NB4 (cell line): ENCODE results near the gene LEKR1.
"Not testable (repeated sequence)": the region's sequence is repeated elsewhere in the genome, so short reads cannot be mapped to it uniquely, and the experiment has no call there.

Experiments used
- DNase-seq: peaks from one replicate; pipeline ENCODE4 v3.0.0; 2010; ENCODE audit warnings: low read depth
- H3K4me3 ChIP-seq: one replicate; pipeline ENCODE4 v1.5.1; 2011; ENCODE audit warnings: mild to moderate bottlenecking, low read depth, low read length, moderate library complexity
- MYC ChIP-seq: IDR thresholded peaks from 2 replicates; pipeline ENCODE4 v1.6.1; 2011; ENCODE audit warnings: low read depth, low read length
- POLR2A ChIP-seq: IDR thresholded peaks from 2 replicates; pipeline ENCODE4 v1.6.1; 2011; ENCODE audit warnings: mild to moderate bottlenecking; ENCODE audit not compliant: insufficient read length; ENCODE audit errors: extremely low read depth
- TF ChIP-seq, protein P1 (sequence below): IDR thresholded peaks from one replicate; pipeline ENCODE4 v1.5.1; 2012; ENCODE audit warnings: low read depth, low read length
- TF ChIP-seq, protein P2 (sequence below): IDR thresholded peaks from 2 replicates; pipeline ENCODE4 v1.6.1; 2011; ENCODE audit warnings: low read depth, low read length

LEKR1 gene

DNA sequence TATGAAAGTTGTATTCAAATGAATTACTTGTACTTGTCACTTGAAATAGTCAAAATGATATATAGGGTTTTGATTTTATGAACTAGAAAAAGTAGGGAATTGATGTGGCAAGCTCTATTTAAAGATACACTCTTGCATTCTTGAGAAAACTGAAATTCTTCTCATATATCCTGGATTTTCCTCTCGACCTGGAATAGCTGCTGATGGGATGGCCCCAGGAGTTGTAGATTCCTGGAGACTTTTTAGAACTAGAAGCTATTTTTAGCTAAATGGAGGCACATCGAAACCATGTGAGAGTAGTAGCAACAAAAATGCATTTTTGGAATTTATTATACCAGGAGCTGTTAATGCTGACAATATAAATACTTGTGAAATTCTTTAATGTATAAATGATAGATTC lies 125.9 kb downstream of the LEKR1 start:
- TF ChIP-seq, protein P1, sequence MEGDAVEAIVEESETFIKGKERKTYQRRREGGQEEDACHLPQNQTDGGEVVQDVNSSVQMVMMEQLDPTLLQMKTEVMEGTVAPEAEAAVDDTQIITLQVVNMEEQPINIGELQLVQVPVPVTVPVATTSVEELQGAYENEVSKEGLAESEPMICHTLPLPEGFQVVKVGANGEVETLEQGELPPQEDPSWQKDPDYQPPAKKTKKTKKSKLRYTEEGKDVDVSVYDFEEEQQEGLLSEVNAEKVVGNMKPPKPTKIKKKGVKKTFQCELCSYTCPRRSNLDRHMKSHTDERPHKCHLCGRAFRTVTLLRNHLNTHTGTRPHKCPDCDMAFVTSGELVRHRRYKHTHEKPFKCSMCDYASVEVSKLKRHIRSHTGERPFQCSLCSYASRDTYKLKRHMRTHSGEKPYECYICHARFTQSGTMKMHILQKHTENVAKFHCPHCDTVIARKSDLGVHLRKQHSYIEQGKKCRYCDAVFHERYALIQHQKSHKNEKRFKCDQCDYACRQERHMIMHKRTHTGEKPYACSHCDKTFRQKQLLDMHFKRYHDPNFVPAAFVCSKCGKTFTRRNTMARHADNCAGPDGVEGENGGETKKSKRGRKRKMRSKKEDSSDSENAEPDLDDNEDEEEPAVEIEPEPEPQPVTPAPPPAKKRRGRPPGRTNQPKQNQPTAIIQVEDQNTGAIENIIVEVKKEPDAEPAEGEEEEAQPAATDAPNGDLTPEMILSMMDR = no peak
- TF ChIP-seq, protein P2, sequence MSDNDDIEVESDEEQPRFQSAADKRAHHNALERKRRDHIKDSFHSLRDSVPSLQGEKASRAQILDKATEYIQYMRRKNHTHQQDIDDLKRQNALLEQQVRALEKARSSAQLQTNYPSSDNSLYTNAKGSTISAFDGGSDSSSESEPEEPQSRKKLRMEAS = no peak
- no peak for TF ChIP-seq POLR2A
- TF ChIP-seq MYC = no peak
- no peak for DNase-seq
- H3K4me3 ChIP-seq = no peak overlapping the region

- H3K4me3 ChIP-seq = no peak overlapping the region
- no peak for DNase-seq
- TF ChIP-seq, protein P1 = no peak
Measured at GRCh38 chr3:156957715-156958114, 131.6 kb downstream of the LEKR1 start.

DNA sequence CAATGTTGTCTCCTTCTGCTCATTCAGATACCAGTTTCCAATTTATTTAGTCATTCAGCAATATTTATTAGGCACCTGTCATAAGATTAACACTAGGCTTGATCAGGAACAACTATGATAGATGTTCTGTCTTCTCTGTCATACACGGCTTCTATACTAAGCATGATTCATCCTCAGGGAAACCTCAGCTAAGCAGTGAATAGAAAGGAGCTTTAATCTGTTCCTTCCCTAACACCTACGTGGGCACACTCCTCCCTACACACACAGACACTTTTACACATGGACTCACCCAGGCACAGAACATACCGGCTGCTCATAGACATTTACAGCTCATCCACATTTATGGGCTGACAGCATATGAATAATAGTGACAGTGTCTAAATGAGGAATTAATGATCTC lies 136.9 kb downstream of the LEKR1 start:
- TF ChIP-seq, protein P1 = no peak
- TF ChIP-seq MYC (no peak), POLR2A (no peak)
- TF ChIP-seq, protein P2 = no peak
- no peak for DNase-seq
- no peak overlapping the region for H3K4me3 ChIP-seq

DNA sequence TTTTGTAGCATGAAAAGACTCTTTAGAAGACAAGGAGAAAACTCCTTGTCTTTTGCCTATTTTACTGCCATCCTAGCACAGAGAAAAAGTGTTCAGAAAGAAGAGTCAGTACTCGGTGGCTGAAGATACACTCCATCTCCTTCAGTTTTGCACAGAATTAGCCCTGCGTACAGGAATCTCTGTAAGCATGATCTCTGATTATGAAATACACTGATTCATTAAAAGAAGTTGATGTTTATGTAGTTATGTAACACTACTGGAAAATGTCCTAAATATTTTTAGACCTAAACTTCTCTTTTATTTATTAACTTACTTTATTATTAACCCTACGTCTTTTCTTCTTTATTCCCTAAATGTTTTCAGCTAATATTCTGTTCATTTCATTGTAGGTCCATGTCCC lies 138.4 kb downstream of the LEKR1 start:
- no peak overlapping the region for H3K4me3 ChIP-seq
- TF ChIP-seq MYC (no peak), POLR2A (no peak)
- TF ChIP-seq, protein P2 = no peak
- TF ChIP-seq, protein P1 = no peak
- no peak for DNase-seq

DNA sequence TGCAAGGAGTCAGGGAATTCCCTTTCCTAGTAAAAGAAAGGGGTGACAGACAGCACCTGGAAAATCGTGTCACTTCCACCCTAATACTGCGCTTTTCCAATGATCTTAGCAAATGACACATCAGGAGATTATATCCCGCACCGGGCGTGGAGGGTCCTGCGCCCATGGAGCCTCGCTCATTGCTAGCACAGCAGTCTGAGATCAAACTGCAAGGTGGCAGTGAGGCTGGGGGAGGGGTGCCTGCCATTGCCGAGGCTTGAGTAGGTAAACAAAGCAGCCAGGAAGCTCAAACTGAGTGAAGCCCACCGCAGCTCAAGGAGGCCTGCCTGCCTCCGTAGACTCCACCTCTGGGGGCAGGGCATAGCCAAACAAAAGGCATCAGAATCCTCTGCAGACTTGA lies 140.2 kb downstream of the LEKR1 start:
- not testable (repeated sequence) for H3K4me3 ChIP-seq, DNase-seq

- DNase-seq = no peak
- TF ChIP-seq, protein P1 = no peak
- TF ChIP-seq, protein P2 = no peak
- TF ChIP-seq MYC = no peak
- no peak for TF ChIP-seq POLR2A
- H3K4me3 ChIP-seq = no peak overlapping the region
Measured at GRCh38 chr3:156973954-156974353, 147.8 kb downstream of the LEKR1 start.

GRCh38 chr3:156974931-156975330 lies 148.8 kb downstream of the LEKR1 start:
- TF ChIP-seq POLR2A (no peak), MYC (no peak)
- TF ChIP-seq, protein P2 = no peak
- TF ChIP-seq, protein P1 = no peak
- no peak for DNase-seq
- H3K4me3 ChIP-seq = no peak overlapping the region
